ENCODE data around the gene RTL1.

- TF ChIP-seq ASH2L (IDR thresholded peaks at IDR 0.05; ENCODE audit: low read length): no peak
- TF ChIP-seq RAD21 (IDR thresholded peaks at IDR 0.05 in 1 of 2, conservative IDR thresholded peaks at IDR 0.05 in 1 of 2; ENCODE audit: low read depth in 2 of 2, low read length in 2 of 2): no peak
- TF ChIP-seq TEAD4 (IDR thresholded peaks at IDR 0.05; ENCODE audit: low read depth, low read length): no peak
- TF ChIP-seq ZNF274 (IDR thresholded peaks at IDR 0.05; ENCODE audit: borderline replicate concordance, extremely low read depth, low read length): no peak
- TF ChIP-seq CTCF (IDR thresholded peaks at IDR 0.05; ENCODE audit: control extremely low read depth in 1 of 3, insufficient read depth in 1 of 3, low read depth in 1 of 3, low read length in 3 of 3): no peak
- TF ChIP-seq SIN3A (conservative IDR thresholded peaks at IDR 0.05 in 1 of 2, IDR thresholded peaks at IDR 0.05 in 1 of 2; ENCODE audit: low read depth in 1 of 2, low read length in 2 of 2): no peak
- TF ChIP-seq POLR2A (IDR thresholded peaks at IDR 0.05; ENCODE audit: control extremely low read depth in 1 of 2, low read depth in 2 of 2, low read length in 2 of 2): no peak
- TF ChIP-seq EP300 (IDR thresholded peaks at IDR 0.05; ENCODE audit: borderline replicate concordance in 1 of 2, low read depth in 2 of 2, low read length in 2 of 2): no peak
These were observed 12.5 kb downstream of the RTL1 start for GRCh38 chr14:100891051-100891450.

Data from H1 (cell line).